Right forelimb (tissue), 1 donor: ENCODE measurements around the gene C1orf21.

Source experiments
- DNase-seq: peaks from one replicate; pipeline ENCODE4 v3.0.0-alpha.2; 2018

C1orf21 gene

DNA sequence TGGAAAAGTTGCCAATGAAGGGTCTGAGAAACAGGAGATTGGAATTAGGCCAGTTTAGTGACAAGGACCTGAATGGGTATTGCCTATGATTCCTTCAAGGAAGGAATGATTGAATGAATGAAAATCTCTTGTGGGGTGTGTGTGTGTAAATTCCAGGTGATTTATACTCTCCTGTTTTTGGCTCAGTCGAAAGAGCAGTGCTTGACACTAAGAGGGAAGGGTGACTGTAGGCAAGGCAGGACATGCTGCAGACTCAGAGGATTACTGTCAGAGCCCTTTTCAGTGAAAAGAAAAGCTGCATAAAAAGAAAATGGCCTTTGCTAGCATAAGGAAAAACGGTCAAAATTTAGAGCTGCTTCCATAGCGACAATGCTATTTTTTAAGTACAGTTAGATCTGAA is 30.1 kb downstream of the C1orf21 start:
- DNase-seq, result no peak

DNA sequence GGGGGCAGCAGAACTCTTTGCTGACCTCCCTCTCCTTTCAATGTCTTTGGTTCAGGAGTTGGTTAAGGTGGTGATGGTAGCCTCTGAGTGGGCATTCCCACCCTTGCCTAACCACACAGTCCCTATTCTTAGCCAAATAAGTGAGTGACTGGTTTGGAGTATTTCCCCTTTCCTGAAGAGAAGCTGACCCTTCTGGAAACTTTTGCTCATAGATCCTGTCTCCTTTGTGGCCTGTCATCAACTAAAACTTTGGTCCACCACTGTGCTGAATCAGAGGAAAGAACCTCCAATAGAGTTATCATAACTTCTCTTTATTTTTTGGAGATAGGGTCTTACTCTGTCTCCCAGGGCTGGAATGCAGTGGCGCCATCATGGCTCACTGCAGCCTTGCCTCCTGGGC is 31.1 kb downstream of the C1orf21 start:
- DNase-seq, result no peak

DNA sequence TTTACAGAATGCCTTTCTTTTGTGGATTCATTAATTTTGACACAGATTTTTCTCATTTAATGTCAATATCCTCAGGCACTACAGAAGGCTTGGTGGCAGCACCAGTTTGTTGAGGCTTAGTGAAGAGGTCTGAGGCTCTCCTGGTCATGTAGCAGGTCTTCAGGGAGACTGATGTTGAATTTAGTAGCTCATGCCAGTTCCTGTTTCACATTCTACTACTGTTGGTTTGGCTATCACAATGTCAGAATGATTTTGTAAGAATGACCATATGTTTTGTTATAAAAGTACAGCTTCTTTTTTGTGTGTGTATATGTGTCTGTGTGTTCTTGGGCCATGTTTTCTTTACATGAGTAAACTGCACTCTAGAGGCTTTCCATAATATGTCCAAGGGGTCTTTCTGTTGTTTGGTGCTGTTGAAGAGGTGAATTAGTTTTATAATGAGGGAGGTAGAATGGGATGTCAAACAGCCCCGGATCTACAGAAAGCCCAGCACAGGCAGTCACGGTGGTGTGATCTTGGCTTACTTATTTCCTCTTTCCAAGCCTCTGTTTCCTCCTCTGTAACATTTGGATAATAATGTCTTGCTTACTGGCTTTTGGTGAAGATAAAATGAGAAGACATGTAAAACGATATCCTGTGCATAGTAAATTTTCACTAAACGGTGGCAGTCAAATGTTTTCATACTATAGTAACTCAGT is 32.0 kb downstream of the C1orf21 start:
- no peak for DNase-seq

DNA sequence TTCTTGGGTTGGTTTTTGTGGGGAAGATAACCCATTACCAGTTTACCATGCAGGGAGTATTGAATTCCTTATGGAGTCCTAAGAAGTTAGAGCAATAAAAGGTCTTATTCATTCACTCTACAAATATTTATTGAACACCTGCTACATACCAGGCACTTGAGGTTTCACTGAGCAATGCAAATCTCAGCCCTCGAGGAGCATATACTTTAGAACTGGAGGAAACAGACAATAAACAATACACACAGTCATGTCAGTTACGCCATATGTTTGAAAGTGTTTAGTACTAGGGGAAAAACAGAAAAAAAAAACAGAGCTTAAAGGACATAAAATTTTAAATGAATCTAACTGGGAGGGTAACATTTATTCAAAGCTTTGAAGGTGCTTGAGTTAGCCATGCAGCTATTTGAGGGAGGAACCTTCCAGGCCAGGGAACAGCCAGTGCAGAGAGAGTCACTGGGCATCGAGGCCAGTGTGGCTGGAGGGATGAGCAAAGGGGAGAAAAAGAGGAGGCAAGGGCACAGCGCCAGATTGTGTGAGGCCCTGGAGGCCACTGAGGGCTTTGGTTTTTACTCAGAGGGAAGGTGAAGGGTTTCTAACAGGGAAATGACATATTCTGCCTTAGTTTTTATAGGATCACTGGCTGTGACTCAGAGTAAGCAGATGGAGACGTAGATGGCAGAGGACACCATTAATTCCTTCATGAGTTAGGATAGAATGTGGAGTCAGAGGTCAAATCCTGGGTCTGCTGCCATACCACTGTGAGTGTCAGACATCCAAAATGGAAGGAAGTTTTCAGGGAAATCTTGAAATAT is 32.7 kb downstream of the C1orf21 start:
- DNase-seq, result no peak

DNA sequence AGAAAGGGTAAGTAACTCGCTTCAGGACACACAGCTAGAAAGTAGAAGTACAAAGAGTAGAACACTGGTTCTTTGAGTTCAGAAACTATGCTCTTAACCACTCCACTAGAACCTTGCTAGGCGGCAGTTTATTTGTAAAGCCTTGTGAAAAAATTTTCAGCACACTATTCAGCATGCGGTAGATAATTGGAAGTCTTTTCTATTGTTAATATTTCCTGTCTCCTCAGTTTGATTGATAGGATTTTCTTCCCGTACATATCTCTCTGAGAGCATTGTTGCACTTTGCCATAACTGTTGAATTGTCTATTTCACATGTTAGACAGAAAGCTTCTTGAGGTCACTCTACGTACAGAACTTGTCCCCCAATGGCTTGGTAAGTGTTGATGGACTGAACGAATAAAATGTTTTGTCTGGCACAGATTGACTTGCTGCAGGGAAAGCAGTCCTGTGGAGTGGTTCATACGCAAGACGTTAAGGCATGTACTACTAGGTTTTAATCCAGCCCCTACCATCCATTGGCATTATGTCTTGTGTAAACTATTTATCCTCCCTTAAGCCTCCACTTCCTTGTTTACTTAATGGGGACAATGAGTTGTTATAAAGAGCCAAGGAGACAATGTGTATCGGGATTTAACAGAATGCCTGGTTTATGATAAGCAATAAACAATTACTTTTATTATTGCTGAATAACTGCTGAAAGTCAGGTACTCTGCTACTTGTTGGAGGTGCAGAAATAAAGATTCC is 35.8 kb downstream of the C1orf21 start:
- DNase-seq, result no peak

DNA sequence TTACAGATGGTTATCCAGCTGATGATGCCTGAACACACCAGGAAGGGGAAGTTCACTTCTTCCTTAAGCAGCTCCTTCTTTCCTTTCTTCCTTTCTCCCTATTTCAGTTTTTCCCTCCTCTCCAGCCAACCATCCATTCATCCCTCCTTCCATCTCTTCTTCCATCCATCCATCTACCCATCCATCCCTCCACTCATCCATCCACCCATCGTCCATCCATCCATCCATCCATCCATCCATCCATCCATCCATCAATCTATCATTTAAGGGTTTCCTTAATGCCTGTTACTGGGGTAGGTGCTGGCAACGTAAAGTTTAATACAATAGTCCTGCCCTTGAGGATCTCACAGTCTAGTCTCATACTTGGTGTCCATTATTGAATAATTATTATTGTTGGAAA is 36.8 kb downstream of the C1orf21 start:
- no peak for DNase-seq

DNA sequence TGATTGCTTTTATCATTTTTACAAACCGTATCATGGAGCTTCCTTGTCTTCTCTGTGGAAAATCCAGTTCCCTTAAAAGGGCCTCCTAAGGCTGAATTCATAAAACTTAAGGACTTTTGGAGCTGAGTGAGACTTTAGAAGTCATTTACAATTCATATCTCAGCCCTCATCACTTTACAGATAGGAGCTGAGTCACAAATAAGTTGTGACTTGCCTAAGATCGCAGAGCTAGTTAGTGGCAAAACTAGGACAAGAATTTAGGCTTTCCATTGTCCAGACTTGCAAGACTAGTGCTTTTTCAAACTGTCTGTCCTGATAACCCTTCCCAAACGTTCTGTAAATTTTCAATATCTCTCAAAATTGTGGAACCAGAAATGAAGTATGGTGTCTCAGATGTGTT is 37.3 kb downstream of the C1orf21 start:
- no peak for DNase-seq

DNA sequence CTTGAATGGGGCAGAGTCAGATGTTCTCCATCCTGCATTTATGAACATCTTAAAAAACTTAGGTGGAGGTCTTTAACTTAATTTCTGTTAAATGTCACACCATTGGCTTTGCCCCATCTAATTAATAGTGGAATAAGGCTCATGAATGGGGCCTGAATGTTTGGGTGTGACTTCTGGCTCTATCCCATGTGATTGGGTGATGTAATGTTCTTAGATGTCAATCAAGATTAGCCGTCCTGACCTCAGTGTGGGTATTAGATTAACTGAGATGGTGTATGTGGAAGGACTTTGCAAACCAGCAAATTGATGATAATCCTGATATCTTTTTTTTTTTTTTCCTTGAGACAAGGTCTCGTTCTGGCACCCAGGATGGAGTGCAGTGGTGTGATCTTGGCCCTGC is 38.1 kb downstream of the C1orf21 start:
- DNase-seq, result no peak

DNA sequence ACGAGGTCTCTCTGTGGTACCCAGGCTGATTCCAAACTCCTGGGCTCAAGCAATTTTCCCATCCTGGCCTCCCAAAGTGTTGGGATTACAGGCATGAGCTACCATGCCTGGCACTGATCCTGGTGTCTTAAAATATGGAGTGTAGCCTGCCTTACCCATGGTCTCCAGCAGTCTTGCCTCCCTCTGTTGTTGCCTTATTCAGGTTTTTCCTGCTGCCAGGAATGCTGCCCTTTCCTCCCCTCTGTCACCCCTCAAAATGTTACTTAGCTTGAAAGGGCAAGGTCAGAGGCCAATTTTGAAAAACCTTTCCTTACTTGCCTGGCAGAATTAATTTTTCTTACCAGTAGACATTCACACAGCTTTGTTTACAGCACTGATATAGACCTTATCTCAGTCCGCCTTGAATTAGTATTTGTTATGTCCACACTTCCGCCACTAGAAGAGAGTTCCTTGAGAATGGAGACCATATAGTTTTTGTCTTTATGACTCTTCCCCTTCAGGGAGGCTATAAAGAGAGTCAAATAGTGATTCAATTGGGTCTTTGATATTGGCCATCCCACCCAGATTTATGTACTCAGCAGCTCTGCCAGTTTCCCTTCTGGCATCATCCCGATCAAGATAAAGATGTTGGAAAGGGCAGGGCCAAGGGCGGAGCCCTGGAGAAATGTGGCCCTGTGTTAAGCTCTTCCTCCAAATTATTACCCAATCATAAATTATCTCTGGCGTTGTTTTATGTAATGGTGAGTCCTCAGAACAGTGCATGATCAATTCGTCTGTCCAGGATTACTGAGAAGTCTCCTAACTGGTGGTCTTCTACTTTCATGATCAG is 38.8 kb downstream of the C1orf21 start:
- DNase-seq, result no peak

DNA sequence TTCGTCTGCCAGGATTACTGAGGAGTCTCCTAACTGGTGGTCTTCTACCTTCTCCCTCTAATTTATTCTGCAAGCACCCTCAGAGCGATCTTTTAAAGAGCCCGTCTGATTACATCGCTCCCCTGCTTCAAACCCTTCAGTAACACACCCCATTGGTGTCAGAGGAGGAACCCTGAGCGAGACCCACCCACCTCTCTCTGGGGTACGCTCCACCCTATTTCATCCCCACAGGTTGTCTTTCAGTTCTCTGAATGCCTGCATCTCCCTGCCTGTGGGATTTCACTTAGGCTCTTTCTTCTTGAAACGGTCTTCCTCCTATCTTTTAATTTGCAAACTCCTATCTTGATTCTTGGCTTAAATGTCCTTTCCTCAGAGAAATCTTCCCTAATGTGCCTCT is 39.4 kb downstream of the C1orf21 start:
- no peak for DNase-seq

DNA sequence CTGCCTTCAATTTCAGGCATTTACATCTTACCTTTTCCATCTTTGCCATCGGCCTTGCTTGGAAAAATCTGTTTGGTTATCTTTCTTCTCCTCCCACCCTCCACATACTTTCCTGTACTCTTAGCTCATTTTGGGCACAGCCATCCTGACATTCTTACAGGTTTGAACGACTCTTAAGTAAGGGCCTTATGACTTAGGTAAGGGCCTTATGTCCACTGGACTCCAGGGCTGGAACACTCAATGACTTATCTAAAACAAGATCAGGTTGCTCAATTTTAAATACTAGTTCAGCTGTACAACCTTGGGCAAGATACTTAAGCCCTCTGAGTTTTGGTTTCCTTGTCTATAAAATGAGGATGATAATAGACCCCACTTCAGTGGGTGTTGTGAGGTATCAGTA is 40.9 kb downstream of the C1orf21 start:
- DNase-seq, result no peak

DNA sequence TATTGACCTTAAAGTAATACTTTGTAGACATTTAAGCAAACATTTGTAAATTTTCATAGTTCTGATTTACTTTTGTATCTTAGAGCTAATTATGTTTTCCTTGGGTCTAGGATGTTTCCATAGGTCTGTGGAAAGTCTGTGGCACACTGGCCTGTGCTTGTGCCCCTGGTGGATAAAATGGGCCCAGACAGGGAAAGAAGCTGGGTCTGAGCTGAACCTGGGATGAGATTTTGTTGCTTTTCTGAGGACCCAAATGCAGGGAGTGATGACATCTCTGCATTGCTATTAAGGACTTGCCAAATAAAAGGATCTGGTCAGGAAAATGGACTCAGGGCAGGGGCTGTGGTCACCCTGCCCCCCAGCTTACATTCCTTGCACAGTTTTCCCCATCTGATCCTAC is 41.8 kb downstream of the C1orf21 start:
- DNase-seq, result no peak

DNA sequence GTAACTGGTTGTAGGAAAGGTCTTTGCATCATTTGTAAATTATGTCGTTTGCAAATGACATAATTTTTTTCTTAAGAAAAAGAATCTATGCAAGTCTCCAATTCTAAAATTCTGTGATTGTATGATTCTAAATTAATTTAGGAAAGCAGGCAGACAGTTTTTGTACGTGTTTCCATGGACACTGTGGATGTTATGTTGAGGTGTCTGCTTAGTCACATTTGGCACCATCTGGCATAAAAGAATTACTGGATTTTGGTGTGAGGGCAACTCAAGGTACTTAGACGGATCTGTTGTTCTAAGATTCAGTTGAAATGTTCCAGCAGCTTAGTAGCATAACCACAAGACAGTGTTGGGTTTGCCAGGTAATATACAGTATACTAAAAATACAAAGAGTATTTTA is 42.5 kb downstream of the C1orf21 start:
- DNase-seq, result no peak

DNA sequence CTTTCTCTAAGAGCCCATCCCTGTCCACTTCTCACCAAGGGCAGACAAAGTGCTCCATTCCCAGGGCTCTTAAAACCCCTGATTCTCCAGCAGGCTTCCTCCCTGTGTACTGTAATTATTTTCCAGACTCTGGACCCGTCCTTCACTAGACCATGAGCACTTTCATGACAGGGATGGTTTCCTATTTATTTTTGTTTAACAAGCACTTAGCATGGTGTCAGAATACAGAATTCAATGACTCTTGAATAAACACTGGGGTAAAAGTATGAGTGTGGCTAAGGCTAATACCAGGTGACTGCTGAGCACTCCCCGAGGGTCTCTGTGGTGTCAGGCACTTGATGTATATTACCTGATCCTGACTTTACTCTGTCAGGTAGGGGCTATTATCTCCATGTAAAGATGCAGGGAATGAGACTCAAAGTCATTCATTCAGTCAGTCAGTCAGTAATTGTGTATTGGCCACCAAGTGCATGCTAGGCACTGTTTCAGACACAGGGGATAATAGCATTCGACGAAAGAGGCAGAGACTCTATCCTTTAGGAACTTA is 47.2 kb downstream of the C1orf21 start:
- no peak for DNase-seq

DNA sequence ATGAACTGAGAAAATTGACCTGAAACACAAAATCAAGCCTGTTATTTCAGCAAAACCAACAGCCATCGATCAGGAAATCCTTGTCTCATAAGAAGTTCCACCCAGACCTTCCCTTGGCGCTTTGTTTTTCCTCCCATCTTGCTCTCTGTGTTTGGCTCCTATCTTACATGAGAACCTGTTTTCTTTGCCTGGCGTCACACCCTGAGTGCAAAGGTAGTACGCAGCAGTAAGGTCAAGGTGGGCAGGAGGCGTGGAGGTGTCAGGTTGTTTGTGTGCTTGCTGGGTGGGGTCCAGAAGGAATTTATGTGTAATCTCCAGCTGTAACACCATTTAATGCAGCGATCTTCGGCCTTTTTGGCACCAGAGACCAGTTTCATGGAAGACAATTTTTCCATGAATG is 50.5 kb downstream of the C1orf21 start:
- DNase-seq, result no peak

DNA sequence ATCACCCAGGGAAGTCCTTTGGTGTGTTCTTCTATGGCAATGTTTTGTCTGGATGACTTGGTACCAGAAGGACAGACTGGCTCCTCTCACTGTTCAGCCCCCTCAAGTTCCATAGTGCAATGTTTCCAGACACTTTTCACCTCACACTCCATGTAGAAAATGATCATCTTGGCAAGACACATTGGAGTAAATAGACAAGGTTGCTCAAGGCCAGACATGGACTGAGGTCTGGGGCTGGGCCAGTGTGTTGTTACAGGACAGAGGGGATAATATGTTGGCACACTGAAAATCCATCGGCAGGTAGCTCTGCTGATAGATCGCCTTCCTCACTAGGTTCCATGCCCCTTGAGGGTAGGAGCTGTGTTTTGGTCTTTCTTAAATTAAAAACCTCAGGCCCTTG is 51.5 kb downstream of the C1orf21 start:
- DNase-seq, result no peak

DNA sequence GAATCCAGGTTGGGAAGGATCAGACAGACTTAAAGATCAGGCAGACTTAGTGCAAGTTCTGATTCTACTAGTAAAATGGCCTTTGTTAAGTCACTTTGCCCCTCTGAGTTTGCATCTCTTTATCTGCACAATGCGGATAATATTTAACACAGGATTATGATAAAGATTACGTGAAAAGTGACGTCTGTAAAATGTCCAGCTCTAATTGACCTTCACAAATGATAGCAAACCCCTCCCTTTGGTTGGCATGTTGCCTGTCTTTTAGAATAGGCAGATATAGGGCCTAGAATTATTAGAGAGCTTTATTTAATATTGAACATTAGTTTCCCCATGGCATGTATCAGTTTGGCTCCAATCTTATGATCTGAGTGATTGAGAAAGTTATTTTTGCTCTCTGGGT is 55.4 kb downstream of the C1orf21 start:
- no peak for DNase-seq

DNA sequence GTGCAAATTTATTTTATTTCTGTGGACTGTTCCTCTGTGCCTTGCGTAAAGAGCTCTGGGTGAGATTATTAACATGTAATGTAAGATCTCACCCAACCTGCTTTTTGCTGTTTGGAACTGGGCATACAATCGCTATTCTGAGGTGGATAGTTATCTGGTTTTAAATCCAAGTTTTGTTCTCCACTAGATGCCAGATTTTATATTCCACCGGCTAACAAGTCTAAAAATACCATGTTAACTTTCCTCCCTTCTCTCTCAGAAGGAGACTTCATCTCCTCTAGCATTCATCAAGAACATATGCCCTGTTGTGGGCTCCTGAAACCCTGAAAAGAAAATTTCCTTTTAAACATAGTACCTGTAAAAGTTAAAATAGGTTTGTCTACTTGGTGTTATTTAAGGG is 56.4 kb downstream of the C1orf21 start:
- DNase-seq, result no peak

DNA sequence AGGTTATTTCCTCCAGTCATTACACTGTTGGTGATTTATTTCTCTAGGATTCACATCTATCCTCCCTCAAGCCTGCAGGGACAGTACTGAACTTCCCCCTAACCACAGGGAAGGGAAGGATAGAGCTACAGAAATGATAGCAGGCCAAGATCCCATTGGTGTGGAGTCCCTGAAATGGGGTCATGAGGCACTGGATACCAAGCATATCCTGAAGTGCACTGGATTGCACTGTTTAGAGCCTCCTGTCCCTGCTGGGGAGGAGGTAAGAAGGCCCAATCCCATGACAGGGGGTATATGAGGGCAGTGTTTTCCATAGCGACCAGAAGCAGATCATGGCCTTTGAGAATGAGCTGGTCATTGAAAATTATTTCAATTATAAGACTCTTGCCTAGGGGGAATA is 56.8 kb downstream of the C1orf21 start:
- no peak for DNase-seq

DNA sequence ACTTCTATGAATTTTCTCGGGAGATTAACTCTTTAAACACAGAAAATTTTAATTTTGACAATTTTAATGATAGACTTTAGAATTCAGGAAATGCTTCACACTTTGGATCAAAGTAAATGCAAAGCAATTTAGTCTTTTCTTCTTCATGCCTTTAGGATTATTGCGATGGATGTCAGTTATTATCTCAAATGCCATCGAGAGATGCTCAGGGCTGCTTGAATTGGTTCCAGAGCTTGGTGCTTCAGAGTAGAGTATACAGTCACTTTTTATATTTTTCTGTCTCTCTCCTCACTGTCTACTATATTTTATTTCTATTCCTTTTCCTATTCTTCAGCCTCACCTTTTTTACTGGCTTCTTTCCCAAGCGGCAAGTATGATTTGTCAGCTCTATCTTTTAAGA is 59.2 kb downstream of the C1orf21 start:
- no peak for DNase-seq

DNA sequence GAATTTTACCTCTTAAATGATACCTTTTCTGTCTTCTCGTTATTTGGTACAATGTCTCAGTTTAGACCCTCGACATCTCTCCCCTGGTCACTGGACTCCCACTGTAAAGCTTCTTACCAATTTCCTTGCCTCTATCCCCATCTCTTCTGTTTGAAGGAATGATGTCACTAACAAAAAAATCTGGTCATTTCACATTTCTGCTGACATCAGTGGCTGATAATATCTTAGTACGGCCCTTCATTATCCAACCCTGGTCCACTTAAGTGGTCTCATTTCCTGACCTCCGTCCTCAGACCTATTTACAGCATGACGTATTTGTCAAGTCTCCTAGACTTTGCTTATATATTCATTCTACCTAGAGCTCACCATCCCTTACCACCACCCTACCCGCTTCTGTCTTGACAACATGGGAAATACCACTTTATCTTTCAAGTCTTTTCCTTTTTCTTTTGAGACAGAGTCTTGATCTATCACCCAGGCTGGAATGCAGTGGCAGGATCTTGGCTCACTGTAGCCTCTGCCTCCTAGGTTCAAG is 60.9 kb downstream of the C1orf21 start:
- DNase-seq, result no peak

DNA sequence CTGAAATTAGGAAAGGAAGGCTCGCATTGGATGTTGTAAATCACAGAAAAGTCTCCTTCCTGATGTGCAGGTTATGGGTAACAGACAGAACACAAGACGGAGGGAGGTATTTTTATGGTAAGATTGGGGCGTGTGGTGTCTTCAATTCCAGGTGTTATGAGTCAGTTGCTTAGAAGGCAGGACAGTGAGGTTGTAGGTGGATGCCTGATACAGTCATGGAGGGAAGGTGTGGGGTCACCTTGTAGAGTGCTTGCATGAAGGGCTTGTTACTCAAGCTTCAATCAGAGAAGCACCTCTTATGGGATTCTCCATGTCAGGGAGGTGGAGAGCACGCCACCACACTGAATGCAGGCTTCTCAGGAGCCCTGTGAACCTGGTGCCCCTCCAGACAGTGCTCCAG is 63.1 kb downstream of the C1orf21 start:
- no peak for DNase-seq

DNA sequence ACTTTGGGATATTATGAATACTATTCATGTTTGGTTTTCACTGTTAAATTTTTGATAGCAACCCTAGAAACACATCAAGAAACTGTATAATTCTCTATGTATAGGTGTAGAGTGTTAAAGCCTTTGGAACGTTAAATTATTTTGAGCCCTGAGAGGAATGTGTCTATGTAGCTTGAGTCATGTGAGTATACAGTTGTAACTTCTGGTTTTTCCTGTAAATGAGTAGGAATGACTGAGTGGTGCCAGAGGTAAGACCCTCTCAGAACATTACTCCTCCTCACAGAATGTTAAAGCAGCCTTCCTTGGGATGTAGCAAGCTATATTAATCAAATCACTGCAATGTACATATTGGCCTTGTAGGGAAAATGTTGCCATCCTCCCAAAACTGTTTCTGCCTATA is 69.0 kb downstream of the C1orf21 start:
- DNase-seq, result no peak
